CD14-positive monocyte (primary cell): Measurements from ENCODE around the gene PTPRE. TPM values are rescaled to one million over a fixed set of nuclear protein-coding genes. Genes with fewer than 3 reads are reported as not detected.

Experiments used
- DNase-seq, 3 donors: peaks; one replicate each; pipeline ENCODE4 v3.0.0-alpha.2; 2011 to 2022
- H2AFZ ChIP-seq: 2 replicates; pipeline ENCODE4 v1.6.0; 2012; ENCODE audit warnings: mild to moderate bottlenecking, low read depth, low read length, inconsistent platforms; ENCODE audit not compliant: insufficient read depth, poor library complexity, severe bottlenecking
- H3K27ac ChIP-seq, 2 donors: 1 replicate in 1 of 2; 2 replicates in 1 of 2; pipeline ENCODE4 v1.5.1; 2012 to 2013; ENCODE audit warnings: low read length in 2 of 2, control low read depth in 1 of 2, inconsistent platforms in 1 of 2, low read depth in 1 of 2, mild to moderate bottlenecking in 1 of 2
- H3K27me3 ChIP-seq, 2 donors: one replicate each; pipeline versions ENCODE4 v1.6.0 to v1.6.1; 2011 to 2013; ENCODE audit warnings: low read length in 2 of 2; ENCODE audit not compliant: control insufficient read depth in 2 of 2, insufficient read depth in 2 of 2
- H3K36me3 ChIP-seq, 2 donors: replicated peaks in 1 of 2; 1 replicate in 1 of 2; 2 replicates in 1 of 2; pipeline versions ENCODE4 v1.5.1 to v1.6.1; 2012 to 2013; ENCODE audit warnings: low read length in 2 of 2, control low read depth in 1 of 2, inconsistent platforms in 1 of 2, mild to moderate bottlenecking in 1 of 2; ENCODE audit not compliant: insufficient read depth in 2 of 2, control insufficient read depth in 1 of 2
- H3K4me1 ChIP-seq, 2 donors: 1 replicate in 1 of 2; 2 replicates in 1 of 2; pipeline versions ENCODE4 v1.5.1 to v1.6.1; 2012 to 2013; ENCODE audit warnings: low read length in 2 of 2, control low read depth in 1 of 2, inconsistent platforms in 1 of 2, mild to moderate bottlenecking in 1 of 2, moderate library complexity in 1 of 2; ENCODE audit not compliant: insufficient read depth in 2 of 2, control insufficient read depth in 1 of 2
- H3K4me2 ChIP-seq: replicated peaks from 2 replicates; pipeline ENCODE3; 2012; ENCODE audit warnings: low read length, moderate library complexity, mild to moderate bottlenecking; ENCODE audit not compliant: poor library complexity, severe bottlenecking; ENCODE audit errors: extremely low read depth
- H3K4me3 ChIP-seq, 3 experiments: fragments of 200-600 bp in 1 of 3; sonication (generic) in 1 of 3; replicated peaks in 1 of 3; 1 replicate in 2 of 3; 2 replicates in 1 of 3; pipeline ENCODE4 v1.5.1; 2011 to 2013; ENCODE audit warnings: low read length in 3 of 3, mild to moderate bottlenecking in 3 of 3, control low read depth in 2 of 3, low read depth in 2 of 3, inconsistent platforms in 1 of 3, moderate library complexity in 1 of 3
- H3K79me2 ChIP-seq: 2 replicates; pipeline ENCODE4 v1.6.0; 2012; ENCODE audit warnings: mild to moderate bottlenecking, control low read depth, inconsistent platforms, low read length, moderate library complexity; ENCODE audit not compliant: insufficient read depth
- H3K9ac ChIP-seq: 2 replicates; pipeline ENCODE4 v1.6.0; 2017; ENCODE audit warnings: low read length, mild to moderate bottlenecking; ENCODE audit not compliant: insufficient read depth, poor library complexity, severe bottlenecking
- H3K9me3 ChIP-seq, 2 donors: replicated peaks in 1 of 2; 1 replicate in 1 of 2; 2 replicates in 1 of 2; pipeline versions ENCODE4 v1.5.1 to v1.6.1; 2012 to 2013; ENCODE audit warnings: low read length in 2 of 2, control low read depth in 1 of 2; ENCODE audit not compliant: control insufficient read depth in 1 of 2, insufficient read depth in 1 of 2
- H4K20me1 ChIP-seq: 2 replicates; pipeline ENCODE4 v1.6.0; 2012; ENCODE audit warnings: mild to moderate bottlenecking, low read length, control low read depth, moderate library complexity; ENCODE audit not compliant: insufficient read depth
- H3K27ac Mint-ChIP-seq, 7 donors: one replicate each; pipeline ENCODE4 v1.8.0; 2020; ENCODE audit warnings: mild to moderate bottlenecking in 7 of 7, mixed read lengths in 7 of 7, moderate library complexity in 6 of 7, inconsistent platforms in 2 of 7
- H3K27me3 Mint-ChIP-seq, 3 donors: one replicate each; pipeline ENCODE4 v1.8.0; 2021 to 2022; ENCODE audit warnings: low read depth in 3 of 3, mild to moderate bottlenecking in 3 of 3, mixed read lengths in 3 of 3, moderate library complexity in 3 of 3, inconsistent platforms in 1 of 3
- H3K36me3 Mint-ChIP-seq, 2 donors: one replicate each; pipeline ENCODE4 v1.8.0; 2020; ENCODE audit warnings: mixed read lengths in 2 of 2, inconsistent platforms in 1 of 2, mild to moderate bottlenecking in 1 of 2
- H3K4me1 Mint-ChIP-seq: one replicate; pipeline ENCODE4 v1.8.0; 2020; ENCODE audit warnings: mild to moderate bottlenecking, mixed read lengths
- H3K4me3 Mint-ChIP-seq, 2 donors: one replicate each; pipeline ENCODE4 v1.8.0; 2020; ENCODE audit warnings: mild to moderate bottlenecking in 2 of 2, mixed read lengths in 2 of 2, moderate library complexity in 1 of 2
- H3K9me3 Mint-ChIP-seq, 7 donors: one replicate each; pipeline ENCODE4 v1.8.0; 2020 to 2022; ENCODE audit warnings: mixed read lengths in 7 of 7, mild to moderate bottlenecking in 6 of 7, moderate library complexity in 6 of 7, inconsistent platforms in 2 of 7
- WGBS: methylation state at CpG from one replicate; pipeline ENCODE4 v1.1.5; 2013; ENCODE audit warnings: missing lambda C conversion rate; ENCODE audit not compliant: insufficient coverage; 5-methylcytosine and 5-hydroxymethylcytosine counted together
- intact Hi-C, 2 donors: fragments of 100-400 bp; cut with micrococcal nuclease; formaldehyde crosslinking; loops; one replicate each; pipeline versions ENCODE4 v1.15.0 to v1.15.1; 2023
- polyA plus RNA-seq, 3 donors: library from polyadenylated mRNA; depleted of rRNA in 1 of 3; unstranded in 2 of 3; stranded (reverse) in 1 of 3; fragments of 300-500 nt in 2 of 3; fragments of >200 nt in 1 of 3; fragmentation: Illumina TruSeq in 2 of 3; gene quantifications; 1 replicate in 2 of 3; 2 replicates in 1 of 3; pipeline ENCODE4 v1.2.3, GENCODE V29; 2012 to 2021
- TF ChIP-seq, protein P1 (sequence below): fragments of 200-600 bp; IDR thresholded peaks from one replicate; pipeline ENCODE4 v1.8.0; 2022; ENCODE audit warnings: antibody characterized with exemption, mild to moderate bottlenecking

PTPRE gene
- polyA plus RNA-seq, 3 donors: 95.2 to 271 (median 125) TPM

DNA sequence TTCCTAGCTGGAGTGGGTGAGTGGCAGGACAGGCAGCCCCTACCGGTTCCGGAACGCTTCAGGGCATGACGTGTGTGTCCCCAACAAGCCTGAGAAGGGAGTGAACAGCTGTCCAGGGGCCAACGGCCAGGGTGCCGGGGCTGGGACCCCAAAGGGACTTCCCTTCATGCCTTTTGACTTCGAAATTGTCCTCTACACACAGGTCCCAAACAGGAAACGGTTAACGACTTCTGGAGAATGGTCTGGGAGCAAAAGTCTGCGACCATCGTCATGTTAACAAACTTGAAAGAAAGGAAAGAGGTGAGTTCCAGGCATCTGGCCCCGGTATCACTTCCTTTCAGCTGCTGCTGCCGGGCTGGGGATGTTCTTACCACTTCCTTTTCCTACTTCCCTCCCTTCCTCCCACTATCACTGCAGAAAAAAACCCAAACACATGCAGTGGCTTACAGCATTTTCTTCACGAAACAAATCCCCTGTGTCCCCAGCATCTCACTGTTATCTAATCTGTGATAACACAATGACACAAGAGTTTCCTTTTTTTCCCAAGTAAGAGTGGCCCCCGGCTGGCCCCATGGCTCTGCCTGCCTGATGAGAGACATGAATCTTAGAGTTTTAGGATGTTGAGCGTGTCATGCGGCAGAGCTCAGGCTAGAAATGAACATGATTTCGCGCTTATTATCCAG is 156.1 kb downstream of the PTPRE start:
- Histone ChIP-seq H2AFZ (no peak overlapping the region), H3K36me3 (peaks cover 74% of the 10 kb centered on the region in 2 donors), H3K4me3 (peak overlapping the region in 2 of 3 experiments; percentile 16 to 64), H3K4me1 (peaks cover 81 to 86% of the 10 kb centered on the region in 2 donors), H3K4me2 (peak overlapping the region; percentile 70), H3K27ac (peak overlapping the region; percentile 97 to 100), H3K27me3 (no peaks in the 10 kb centered on the region), H3K79me2 (peaks cover 26% of the 10 kb centered on the region), H4K20me1 (peaks cover 62% of the 10 kb centered on the region), H3K9me3 (no peaks in the 10 kb centered on the region), H3K9ac (peak overlapping the region; percentile 79)
- peaks cover 0 to 6% (median 0%) of the 10 kb centered on the region in 7 donors for H3K9me3 Mint-ChIP-seq
- 0% methylated on average over 13 of the region's 19 CpGs for WGBS
- TF ChIP-seq, protein P1, sequence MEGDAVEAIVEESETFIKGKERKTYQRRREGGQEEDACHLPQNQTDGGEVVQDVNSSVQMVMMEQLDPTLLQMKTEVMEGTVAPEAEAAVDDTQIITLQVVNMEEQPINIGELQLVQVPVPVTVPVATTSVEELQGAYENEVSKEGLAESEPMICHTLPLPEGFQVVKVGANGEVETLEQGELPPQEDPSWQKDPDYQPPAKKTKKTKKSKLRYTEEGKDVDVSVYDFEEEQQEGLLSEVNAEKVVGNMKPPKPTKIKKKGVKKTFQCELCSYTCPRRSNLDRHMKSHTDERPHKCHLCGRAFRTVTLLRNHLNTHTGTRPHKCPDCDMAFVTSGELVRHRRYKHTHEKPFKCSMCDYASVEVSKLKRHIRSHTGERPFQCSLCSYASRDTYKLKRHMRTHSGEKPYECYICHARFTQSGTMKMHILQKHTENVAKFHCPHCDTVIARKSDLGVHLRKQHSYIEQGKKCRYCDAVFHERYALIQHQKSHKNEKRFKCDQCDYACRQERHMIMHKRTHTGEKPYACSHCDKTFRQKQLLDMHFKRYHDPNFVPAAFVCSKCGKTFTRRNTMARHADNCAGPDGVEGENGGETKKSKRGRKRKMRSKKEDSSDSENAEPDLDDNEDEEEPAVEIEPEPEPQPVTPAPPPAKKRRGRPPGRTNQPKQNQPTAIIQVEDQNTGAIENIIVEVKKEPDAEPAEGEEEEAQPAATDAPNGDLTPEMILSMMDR: no peak
- H3K27me3 Mint-ChIP-seq: peaks cover 0 to 10% (median 5%) of the 10 kb centered on the region in 3 donors
- intact Hi-C loops: loop anchor here in 1 of 2 donors (1.0 to 5.0 kb wide), 2 partner anchors 9 to 86 kb away; no protein-coding TSS in a partner anchor
- H3K4me1 Mint-ChIP-seq: peaks cover 91% of the 10 kb centered on the region
- peak overlapping the region; percentile 73 to 82 for H3K4me3 Mint-ChIP-seq
- DNase-seq: peak; percentile 78 to 90 (median 84)
- peak overlapping the region; percentile 98 to 100 (median 100) for H3K27ac Mint-ChIP-seq
- peaks cover 84 to 94% of the 10 kb centered on the region in 2 donors for H3K36me3 Mint-ChIP-seq

DNA sequence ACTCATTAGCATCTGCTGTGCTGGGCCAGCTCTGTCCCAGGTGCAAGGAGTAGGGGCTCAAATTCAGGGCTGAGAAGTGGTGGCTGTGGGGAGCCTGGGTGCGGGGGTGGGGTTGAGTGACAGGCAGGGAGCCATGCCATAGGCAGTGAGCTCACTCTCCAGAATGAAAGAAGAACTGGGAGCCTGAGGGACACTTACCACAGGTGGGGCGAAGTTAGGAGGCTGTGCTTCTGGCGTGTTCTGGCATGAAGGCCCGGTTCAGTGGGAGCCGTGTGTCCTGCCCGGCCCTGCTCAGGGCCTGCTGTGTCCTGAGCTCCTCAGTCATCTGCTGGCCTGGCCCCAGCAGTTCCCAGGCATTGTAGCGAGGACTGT is 156.8 kb downstream of the PTPRE start:
- peak overlapping the region; percentile 70 for H3K4me2 ChIP-seq
- peaks cover 0 to 13% (median 5%) of the 10 kb centered on the region in 3 donors for H3K27me3 Mint-ChIP-seq
- H3K27ac ChIP-seq: peak overlapping the region; percentile 97 to 100
- DNase-seq: peak in 1 of 3 donors; percentile 59
- H3K4me1 Mint-ChIP-seq: peaks cover 84% of the 10 kb centered on the region
- peaks cover 86 to 94% of the 10 kb centered on the region in 2 donors for H3K36me3 Mint-ChIP-seq
- H3K9me3 ChIP-seq: no peaks in the 10 kb centered on the region
- WGBS: 29% methylated on average over 6 of the region's 7 CpGs
- H3K4me1 ChIP-seq: peaks cover 74 to 86% of the 10 kb centered on the region in 2 donors
- H3K27me3 ChIP-seq: no peaks in the 10 kb centered on the region
- H4K20me1 ChIP-seq: peaks cover 62% of the 10 kb centered on the region
- no peak overlapping the region for H2AFZ ChIP-seq
- peak overlapping the region in 2 of 3 experiments; percentile 16 to 64 for H3K4me3 ChIP-seq
- peak overlapping the region; percentile 98 to 100 (median 100) for H3K27ac Mint-ChIP-seq
- peaks cover 74 to 75% of the 10 kb centered on the region in 2 donors for H3K36me3 ChIP-seq
- peaks cover 22% of the 10 kb centered on the region for H3K79me2 ChIP-seq
- H3K9ac ChIP-seq: peak overlapping the region; percentile 79
- intact Hi-C loops: loop anchor here (1.0 to 5.0 kb wide), 3 partner anchors 9 to 86 kb away; no protein-coding TSS in a partner anchor
- peak overlapping the region; percentile 73 to 82 for H3K4me3 Mint-ChIP-seq
- H3K9me3 Mint-ChIP-seq: peaks cover 0 to 6% (median 0%) of the 10 kb centered on the region in 7 donors
- TF ChIP-seq, protein P1: no peak
